GM19193 (cell line): ENCODE data around the gene NSG2.

Experiments used
- POLR2A ChIP-seq: IDR thresholded peaks from 4 replicates; pipeline ENCODE4 v1.6.1; 2011; ENCODE audit not compliant: insufficient read depth, insufficient read length; ENCODE audit errors: extremely low read depth

The NSG2 gene

GRCh38 chr5:174087783-174088182 lies 42.3 kb downstream of the NSG2 start:
- no peak for TF ChIP-seq POLR2A

- no peak for TF ChIP-seq POLR2A
Observed at GRCh38 chr5:174090129-174090528, 44.6 kb downstream of the NSG2 start.

- TF ChIP-seq POLR2A = no peak
Observed at GRCh38 chr5:174093123-174093522, 47.6 kb downstream of the NSG2 start.

GRCh38 chr5:174094857-174095606 lies 49.5 kb downstream of the NSG2 start:
- TF ChIP-seq POLR2A = no peak

- TF ChIP-seq POLR2A = no peak
Observed at GRCh38 chr5:174096619-174097018, 51.1 kb downstream of the NSG2 start.

GRCh38 chr5:174097486-174098185 lies 52.1 kb downstream of the NSG2 start:
- TF ChIP-seq POLR2A = no peak

GRCh38 chr5:174098694-174099093 lies 53.2 kb downstream of the NSG2 start:
- no peak for TF ChIP-seq POLR2A

GRCh38 chr5:174100490-174100889 lies 55.0 kb downstream of the NSG2 start:
- no peak for TF ChIP-seq POLR2A

- TF ChIP-seq POLR2A = no peak
Observed at GRCh38 chr5:174101195-174101730, 55.8 kb downstream of the NSG2 start.

- no peak for TF ChIP-seq POLR2A
Observed at GRCh38 chr5:174106997-174107655, 61.6 kb downstream of the NSG2 start.

- no peak for TF ChIP-seq POLR2A
Observed at GRCh38 chr5:174108745-174109144, 63.2 kb downstream of the NSG2 start.

GRCh38 chr5:174109698-174110260 lies 64.3 kb downstream of the NSG2 start:
- TF ChIP-seq POLR2A = no peak

GRCh38 chr5:174110310-174110709 lies 64.8 kb downstream of the NSG2 start:
- TF ChIP-seq POLR2A = no peak

- TF ChIP-seq POLR2A = no peak
Observed at GRCh38 chr5:174111287-174111973, 65.9 kb downstream of the NSG2 start.
